H1 (cell line): ENCODE data around the gene CEP41. TPM values are rescaled to one million over a fixed set of nuclear protein-coding genes. Genes with fewer than 3 reads are reported as not detected.

Experiments
- CTCF ChIA-PET: fragments of 300-600 bp; sonication (Branson Sonifier 250); formaldehyde crosslinking; loops from one replicate; lab custom pipeline; 2021; ENCODE audit not compliant: partially characterized antibody; lab: Charles Lee
- POLR2A ChIA-PET: fragments of 300-600 bp; sonication (Branson Sonifier 250); formaldehyde crosslinking; loops from one replicate; lab custom pipeline; 2021; ENCODE audit warnings: inconsistent platforms; ENCODE audit not compliant: partially characterized antibody; lab: Charles Lee
- DNase-seq, 2 experiments: peaks; one replicate each; pipeline versions ENCODE4 v3.0.0 to v3.0.0-alpha.2; 2010 to 2022; ENCODE audit warnings: low spot score in 2 of 2, low read depth in 1 of 2, mixed read lengths in 1 of 2
- FAIRE-seq: peaks from 2 replicates; lab custom pipeline; 2011; peaks lifted over from hg19 to GRCh38; lab: Jason Lieb, UNC
- H2AFZ ChIP-seq: 2 replicates; pipeline ENCODE4 v1.8.1; 2012; ENCODE audit warnings: low read length, inconsistent platforms
- H2AK5ac ChIP-seq: 2 replicates; pipeline ENCODE4 v1.6.1; 2013; ENCODE audit warnings: low read depth, low read length
- H2BK120ac ChIP-seq: replicated peaks from 2 replicates; pipeline ENCODE3; 2013; ENCODE audit warnings: low read depth, low read length, inconsistent platforms
- H2BK12ac ChIP-seq: 2 replicates; pipeline ENCODE4 v1.6.1; 2013; ENCODE audit warnings: low read depth, low read length
- H2BK15ac ChIP-seq: 2 replicates; pipeline ENCODE4 v1.6.1; 2013; ENCODE audit warnings: low read length
- H2BK20ac ChIP-seq: 2 replicates; pipeline ENCODE4 v1.6.1; 2013; ENCODE audit warnings: low read length
- H2BK5ac ChIP-seq: 2 replicates; pipeline ENCODE4 v1.6.1; 2013; ENCODE audit warnings: low read depth, low read length
- H3K14ac ChIP-seq: 2 replicates; pipeline ENCODE4 v1.6.1; 2013; ENCODE audit warnings: inconsistent platforms; ENCODE audit not compliant: insufficient read length
- H3K18ac ChIP-seq: 2 replicates; pipeline ENCODE4 v1.6.1; 2013; ENCODE audit warnings: low read length; ENCODE audit errors: extremely low read depth
- H3K23ac ChIP-seq: 2 replicates; pipeline ENCODE4 v1.6.1; 2013; ENCODE audit warnings: inconsistent platforms; ENCODE audit not compliant: insufficient read length
- H3K23me2 ChIP-seq: 2 replicates; pipeline ENCODE4 v1.6.1; 2013; ENCODE audit warnings: low read depth, low read length
- H3K27ac ChIP-seq: 2 replicates; pipeline ENCODE4 v1.6.1; 2011; ENCODE audit warnings: low read depth, low read length, inconsistent platforms
- H3K27me3 ChIP-seq, 4 experiments: replicated peaks in 1 of 4; 1 replicate in 1 of 4; 2 replicates in 3 of 4; pipeline versions ENCODE4 v1.6.1 to v1.8.1; 2011 to 2013; ENCODE audit warnings: low read length in 3 of 4, mild to moderate bottlenecking in 3 of 4, inconsistent platforms in 2 of 4, mixed read lengths in 2 of 4, moderate library complexity in 1 of 4; ENCODE audit not compliant: control insufficient read depth in 3 of 4, insufficient read depth in 3 of 4; ENCODE audit errors: extremely low read depth in 1 of 4
- H3K36me3 ChIP-seq, 4 experiments: 2 replicates each; pipeline versions ENCODE4 v1.6.1 to v1.8.1; 2011 to 2013; ENCODE audit warnings: mild to moderate bottlenecking in 4 of 4, low read length in 3 of 4, moderate library complexity in 2 of 4, control low read depth in 1 of 4, inconsistent platforms in 1 of 4; ENCODE audit not compliant: insufficient read depth in 4 of 4, control insufficient read depth in 2 of 4
- H3K4ac ChIP-seq: replicated peaks from 2 replicates; pipeline ENCODE3; 2013; ENCODE audit warnings: low read length, low read depth, mixed read lengths, inconsistent platforms; ENCODE audit not compliant: insufficient read length
- H3K4me1 ChIP-seq, 4 experiments: replicated peaks in 1 of 4; 1 replicate in 1 of 4; 2 replicates in 3 of 4; pipeline versions ENCODE4 v1.6.1 to v1.8.1; 2011 to 2013; ENCODE audit warnings: low read length in 3 of 4, inconsistent platforms in 2 of 4, mixed read lengths in 1 of 4; ENCODE audit not compliant: insufficient read depth in 4 of 4, control insufficient read depth in 3 of 4
- H3K4me2 ChIP-seq, 2 experiments: 2 replicates each; pipeline versions ENCODE4 v1.6.1 to v1.8.1; 2011 to 2013; ENCODE audit warnings: low read depth in 2 of 2, low read length in 2 of 2, control low read depth in 1 of 2, inconsistent platforms in 1 of 2, mild to moderate bottlenecking in 1 of 2; ENCODE audit not compliant: insufficient read depth in 1 of 2
- H3K4me3 ChIP-seq, 4 experiments: fragments of 200-600, 300-600 bp in 1 of 4; sonication (generic), shearing (Covaris generic), sonication (Bioruptor Twin) in 1 of 4; 2 replicates each; pipeline versions ENCODE4 v1.5.1 to v1.8.1; 2011 to 2016; ENCODE audit warnings: low read length in 4 of 4, low read depth in 3 of 4, control low read depth in 2 of 4, inconsistent platforms in 2 of 4, mild to moderate bottlenecking in 2 of 4, mixed read lengths in 1 of 4, moderate library complexity in 1 of 4; ENCODE audit not compliant: insufficient read depth in 2 of 4; ENCODE audit errors: extremely low read depth in 1 of 4
- H3K56ac ChIP-seq: replicated peaks from 2 replicates; pipeline ENCODE3; 2013; ENCODE audit warnings: low read depth, mild to moderate bottlenecking, mixed read lengths, low read length, inconsistent platforms; ENCODE audit not compliant: insufficient read length
- H3K79me1 ChIP-seq: 2 replicates; pipeline ENCODE4 v1.6.1; 2013; ENCODE audit warnings: low read depth, low read length, control low read depth
- H3K79me2 ChIP-seq, 2 experiments: 2 replicates each; pipeline versions ENCODE4 v1.6.1 to v1.8.1; 2012 to 2013; ENCODE audit warnings: low read length in 2 of 2, mild to moderate bottlenecking in 2 of 2, inconsistent platforms in 1 of 2; ENCODE audit not compliant: insufficient read depth in 2 of 2, control insufficient read depth in 1 of 2
- H3K9ac ChIP-seq, 4 experiments: replicated peaks in 1 of 4; 1 replicate in 1 of 4; 2 replicates in 3 of 4; pipeline versions ENCODE4 v1.6.1 to v1.8.1; 2011 to 2013; ENCODE audit warnings: low read depth in 3 of 4, low read length in 3 of 4, control low read depth in 2 of 4, mild to moderate bottlenecking in 2 of 4, moderate library complexity in 2 of 4, inconsistent platforms in 1 of 4; ENCODE audit errors: extremely low read depth in 1 of 4
- H3K9me3 ChIP-seq, 2 experiments: 2 replicates each; pipeline versions ENCODE4 v1.6.1 to v1.8.1; 2012 to 2013; ENCODE audit warnings: mild to moderate bottlenecking in 2 of 2, moderate library complexity in 2 of 2, control low read depth in 1 of 2, inconsistent platforms in 1 of 2, low read depth in 1 of 2, low read length in 1 of 2, mixed read lengths in 1 of 2; ENCODE audit not compliant: insufficient read depth in 2 of 2
- H4K20me1 ChIP-seq, 2 experiments: replicated peaks in 1 of 2; 2 replicates each; pipeline versions ENCODE3 to v1.8.1; 2011 to 2013; ENCODE audit warnings: inconsistent platforms in 2 of 2, low read length in 2 of 2, mild to moderate bottlenecking in 1 of 2; ENCODE audit not compliant: insufficient read depth in 2 of 2, control insufficient read depth in 1 of 2
- H4K5ac ChIP-seq: 2 replicates; pipeline ENCODE4 v1.6.1; 2013; ENCODE audit warnings: low read length, low read depth, mixed read lengths, inconsistent platforms; ENCODE audit not compliant: insufficient read length
- H4K8ac ChIP-seq: 2 replicates; pipeline ENCODE4 v1.8.0; 2013; ENCODE audit warnings: mild to moderate bottlenecking, moderate library complexity, low read length, inconsistent platforms; ENCODE audit not compliant: insufficient read depth; ENCODE audit errors: extremely low read depth
- H4K91ac ChIP-seq: replicated peaks from 2 replicates; pipeline ENCODE3; 2013; ENCODE audit warnings: low read length, mixed read lengths, inconsistent platforms; ENCODE audit not compliant: insufficient read length
- BRCA1 ChIP-seq: IDR thresholded peaks from 2 replicates; pipeline ENCODE4 v1.6.1; 2012; ENCODE audit warnings: low read depth, low read length, improper control_type of control experiment
- CBX5 ChIP-seq: fragments of 300-800, 300-1000 bp; sonication (generic); IDR thresholded peaks from 2 replicates; pipeline ENCODE4 v1.7.1; 2016; ENCODE audit warnings: antibody characterized with exemption, low read length, low read depth
- EGR1 ChIP-seq: IDR thresholded peaks from 2 replicates; pipeline ENCODE4 v1.6.1; 2011; ENCODE audit warnings: low read depth, low read length, borderline replicate concordance
- EZH2 ChIP-seq: fragments of 200-600 bp; sonication (generic); IDR thresholded peaks from 2 replicates; pipeline ENCODE4 v1.7.1; 2012; ENCODE audit warnings: low read depth, mild to moderate bottlenecking, moderate library complexity, low read length, inconsistent platforms; ENCODE audit not compliant: severe bottlenecking
- GABPA ChIP-seq: IDR thresholded peaks from 2 replicates; pipeline ENCODE4 v1.6.1; 2011; ENCODE audit warnings: mild to moderate bottlenecking, low read length, moderate library complexity, borderline replicate concordance; ENCODE audit not compliant: insufficient read depth
- RAD21 ChIP-seq, 2 experiments: IDR thresholded peaks in 1 of 2; conservative IDR thresholded peaks in 1 of 2; 2 replicates each; pipeline ENCODE4 v1.6.1; 2011; ENCODE audit warnings: low read depth in 2 of 2, low read length in 2 of 2, improper control_type of control experiment in 1 of 2, inconsistent platforms in 1 of 2, mild to moderate bottlenecking in 1 of 2, moderate library complexity in 1 of 2
- SAP30 ChIP-seq: fragments of 300-600 bp; sonication (generic); IDR thresholded peaks from 2 replicates; pipeline ENCODE4 v1.7.1; 2012; ENCODE audit warnings: low read length, moderate library complexity, mild to moderate bottlenecking, inconsistent platforms; ENCODE audit not compliant: insufficient read depth, insufficient replicate concordance
- TBP ChIP-seq: IDR thresholded peaks from 2 replicates; pipeline ENCODE4 v1.6.1; 2011; ENCODE audit warnings: low read depth, low read length, improper control_type of control experiment
- WGBS, 2 experiments: shearing (Covaris generic) in 1 of 2; methylation state at CpG; one replicate each; pipeline versions ENCODE4 v1.1.6 to v1.1.7; 2013 to 2015; ENCODE audit warnings: low lambda C conversion rate in 2 of 2, mixed read lengths in 2 of 2, inconsistent platforms in 1 of 2, low coverage in 1 of 2, missing lambda C conversion rate in 1 of 2; ENCODE audit not compliant: insufficient replicate concordance in 2 of 2, insufficient coverage in 1 of 2, insufficient read length in 1 of 2; ENCODE audit errors: extremely low coverage in 1 of 2, missing lambda C conversion rate in 1 of 2; 5-methylcytosine and 5-hydroxymethylcytosine counted together
- polyA plus RNA-seq, 7 experiments: library from polyadenylated mRNA; depleted of rRNA in 3 of 7; stranded (reverse) in 5 of 7; unstranded in 2 of 7; fragments of >200 nt in 5 of 7; fragments of 200-250 nt in 2 of 7; gene quantifications; 1 replicate in 5 of 7; 2 replicates in 1 of 7; 4 replicates in 1 of 7; pipeline versions ENCODE4 v1.2.1 to v1.2.3, GENCODE V29; 2011 to 2013; ENCODE audit warnings: missing spikeins in 2 of 7, mixed read lengths in 2 of 7
- total RNA-seq: library from RNA; stranded (reverse); fragmentation: NEBNext Ultra II Directional; extraction: Animal tissue kit (Norgen Biotek cat#: 25700); gene quantifications from 2 replicates; pipeline ENCODE4 v1.2.1, GENCODE V29; 2021
- TF ChIP-seq, protein P1 (sequence below): IDR thresholded peaks from 2 replicates; pipeline ENCODE4 v1.6.1; 2012; ENCODE audit warnings: inconsistent platforms
- TF ChIP-seq, protein P2 (sequence below), 3 experiments: IDR thresholded peaks; 1 replicate in 2 of 3; 2 replicates in 1 of 3; pipeline versions ENCODE4 v1.5.1 to v1.6.1; 2011; ENCODE audit warnings: low read length in 3 of 3, mild to moderate bottlenecking in 3 of 3, inconsistent platforms in 2 of 3, low read depth in 1 of 3, moderate library complexity in 1 of 3; ENCODE audit not compliant: insufficient read depth in 1 of 3; ENCODE audit errors: control extremely low read depth in 1 of 3

CEP41 gene
- total and polyA plus RNA-seq, 2 of the 8 experiments (the other 6 are each of a cell fraction or from before 2014, with no cell fraction given) = 9.3 to 12.8 TPM

DNA sequence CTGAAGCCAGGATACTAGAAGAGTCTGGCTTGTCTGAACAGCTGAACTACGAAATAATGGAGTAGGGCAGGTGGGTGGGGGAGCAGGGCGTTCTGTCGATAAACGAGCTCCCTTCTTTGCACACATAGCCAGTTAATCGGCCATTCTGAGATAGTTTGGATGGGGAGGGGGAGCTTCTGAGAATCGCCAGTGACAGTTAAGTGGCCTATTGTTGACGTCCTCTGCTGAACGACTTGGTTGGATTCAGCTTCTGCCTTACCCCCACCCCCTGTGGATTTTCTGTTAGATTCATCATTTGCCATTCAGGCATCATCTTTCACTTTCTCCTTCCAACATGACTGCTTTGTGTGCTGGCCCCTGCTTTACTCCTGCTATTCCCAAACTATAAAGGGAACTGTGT is 95.7 kb downstream of the CEP41 start:
- Histone ChIP-seq H3K27ac (no peak overlapping the region; the same call in 1 of the 2 replicates), H2AK5ac (no peak overlapping the region), H2BK12ac (no peak overlapping the region), H3K27me3 (no peaks in the 10 kb centered on the region), H3K79me1 (no peaks in the 10 kb centered on the region), H4K5ac (peak overlapping the region; percentile 16), H4K20me1 (no peaks in the 10 kb centered on the region), H3K9me3 (no peaks in the 10 kb centered on the region), H3K4me3 (peak overlapping the region in 1 of 4 experiments; percentile 10; a peak in 2 of 8 replicates), H3K9ac (no peak overlapping the region), H2BK120ac (no peak overlapping the region), H3K36me3 (no peaks in the 10 kb centered on the region), H2BK5ac (no peak overlapping the region), H2BK20ac (no peak overlapping the region; the same call in 1 of the 2 replicates), H4K91ac (no peak overlapping the region), H3K23me2 (no peaks in the 10 kb centered on the region), H3K56ac (no peak overlapping the region), H3K4me1 (peaks cover 2 to 7% (median 3%) of the 10 kb centered on the region in 4 experiments), H2BK15ac (no peak overlapping the region), H3K4ac (no peak overlapping the region), H2AFZ (0 out of 2 replicates have a peak overlapping the region, but pooled peaks have one; percentile 21), H4K8ac (no peak overlapping the region), H3K79me2 (no peaks in the 10 kb centered on the region), H3K23ac (no peak overlapping the region), H3K4me2 (peak overlapping the region; percentile 16 to 34; a peak in 2 of 4 replicates), H3K14ac (no peak overlapping the region), H3K18ac (no peak overlapping the region)
- WGBS, 2 experiments = 59% methylated on average over 7 of the region's 8 CpGs; no CpG with 5 or more reads in 1 of the 2 experiments
- ChIA-PET CTCF (interaction anchor here (1.4 to 3.0 kb wide), 3 partner anchors 8 to 67 kb away, joined by 3 to 12 read pairs (median 4); partner anchors contain the start of gene CPA1), POLR2A (interaction anchor here (0.6 to 1.6 kb wide), 3 partner anchors 11 to 52 kb away, joined by 3 to 4 read pairs (median 3); partner anchors contain the start of gene CPA4)
- no peak for FAIRE-seq
- DNase-seq = no peak
- TF ChIP-seq RAD21 (IDR thresholded peaks at IDR 0.05 in 1 of 2, conservative IDR thresholded peaks at IDR 0.05 in 1 of 2; ENCODE audit: low read depth in 2 of 2, low read length in 2 of 2) (no peak), TBP (no peak), GABPA (no peak), EZH2 (no peak), CBX5 (no peak), SAP30 (no peak), BRCA1 (no peak), EGR1 (no peak)
- TF ChIP-seq, protein P1, sequence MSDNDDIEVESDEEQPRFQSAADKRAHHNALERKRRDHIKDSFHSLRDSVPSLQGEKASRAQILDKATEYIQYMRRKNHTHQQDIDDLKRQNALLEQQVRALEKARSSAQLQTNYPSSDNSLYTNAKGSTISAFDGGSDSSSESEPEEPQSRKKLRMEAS = no peak
- TF ChIP-seq, protein P2, sequence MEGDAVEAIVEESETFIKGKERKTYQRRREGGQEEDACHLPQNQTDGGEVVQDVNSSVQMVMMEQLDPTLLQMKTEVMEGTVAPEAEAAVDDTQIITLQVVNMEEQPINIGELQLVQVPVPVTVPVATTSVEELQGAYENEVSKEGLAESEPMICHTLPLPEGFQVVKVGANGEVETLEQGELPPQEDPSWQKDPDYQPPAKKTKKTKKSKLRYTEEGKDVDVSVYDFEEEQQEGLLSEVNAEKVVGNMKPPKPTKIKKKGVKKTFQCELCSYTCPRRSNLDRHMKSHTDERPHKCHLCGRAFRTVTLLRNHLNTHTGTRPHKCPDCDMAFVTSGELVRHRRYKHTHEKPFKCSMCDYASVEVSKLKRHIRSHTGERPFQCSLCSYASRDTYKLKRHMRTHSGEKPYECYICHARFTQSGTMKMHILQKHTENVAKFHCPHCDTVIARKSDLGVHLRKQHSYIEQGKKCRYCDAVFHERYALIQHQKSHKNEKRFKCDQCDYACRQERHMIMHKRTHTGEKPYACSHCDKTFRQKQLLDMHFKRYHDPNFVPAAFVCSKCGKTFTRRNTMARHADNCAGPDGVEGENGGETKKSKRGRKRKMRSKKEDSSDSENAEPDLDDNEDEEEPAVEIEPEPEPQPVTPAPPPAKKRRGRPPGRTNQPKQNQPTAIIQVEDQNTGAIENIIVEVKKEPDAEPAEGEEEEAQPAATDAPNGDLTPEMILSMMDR (IDR thresholded peaks at IDR 0.05; ENCODE audit: control extremely low read depth in 1 of 3, insufficient read depth in 1 of 3, low read depth in 1 of 3, low read length in 3 of 3) = no peak
